ENCODE data around the gene TOM1L2.

Gene TOM1L2

DNA sequence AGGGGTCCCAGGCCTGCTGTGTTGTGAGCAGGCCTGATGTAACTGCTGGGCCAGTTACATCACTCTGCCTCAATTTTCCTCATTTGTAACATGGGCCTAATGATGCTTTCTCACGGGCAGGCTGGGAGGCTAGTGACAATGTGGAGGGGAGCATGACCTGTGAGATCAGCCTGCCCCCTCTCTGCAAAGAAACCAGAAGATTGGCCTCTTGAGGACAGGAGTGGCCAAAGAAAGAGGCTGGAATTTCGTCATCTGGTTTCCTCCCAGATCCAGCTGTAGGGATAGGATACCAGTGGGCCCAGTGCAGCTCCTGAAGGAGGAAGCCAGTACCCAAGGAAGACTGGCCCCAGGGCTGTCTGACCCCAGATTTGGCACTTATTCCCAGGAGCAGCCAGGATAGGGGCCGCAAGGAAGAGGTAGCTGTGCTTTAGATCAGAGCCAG, 134.8 kb downstream of the TOM1L2 start:
- no peak for DNase-seq
- Histone ChIP-seq H3K9me3 (replicated peaks; ENCODE audit: insufficient read depth, low read length) (no peaks in the 10 kb centered on the region), H3F3A (ENCODE audit: insufficient read depth, low read length) (peaks cover 18% of the 10 kb centered on the region), H3K4me2 (ENCODE audit: low read depth, low read length) (peak overlapping the region; percentile 96; the same call in 1 of the 2 replicates), H3K4me3 (ENCODE audit: low read length) (0 out of 2 replicates have a peak overlapping the region, but pooled peaks have one; percentile 91), H3K9ac (ENCODE audit: low read length) (no peak overlapping the region; the same call in 1 of the 2 replicates), H3K27me3 (replicated peaks; ENCODE audit: insufficient read depth, low read length) (no peaks in the 10 kb centered on the region), H3K4me1 (ENCODE audit: low read length) (peaks cover 51% of the 10 kb centered on the region), H3K79me2 (ENCODE audit: low read length) (peaks cover 30% of the 10 kb centered on the region), H3K36me3 (replicated peaks; ENCODE audit: insufficient read depth, low read length) (no peaks in the 10 kb centered on the region), H2AFZ (ENCODE audit: low read length) (no peak overlapping the region), H3K27ac (ENCODE audit: low read length) (peak overlapping the region; percentile 80; the same call in 1 of the 2 replicates), H3K9me2 (replicated peaks; ENCODE audit: insufficient read depth, low read length) (no peaks in the 10 kb centered on the region), H4K20me1 (ENCODE audit: insufficient read depth, low read length) (no peaks in the 10 kb centered on the region)
- TF ChIP-seq, protein P1, sequence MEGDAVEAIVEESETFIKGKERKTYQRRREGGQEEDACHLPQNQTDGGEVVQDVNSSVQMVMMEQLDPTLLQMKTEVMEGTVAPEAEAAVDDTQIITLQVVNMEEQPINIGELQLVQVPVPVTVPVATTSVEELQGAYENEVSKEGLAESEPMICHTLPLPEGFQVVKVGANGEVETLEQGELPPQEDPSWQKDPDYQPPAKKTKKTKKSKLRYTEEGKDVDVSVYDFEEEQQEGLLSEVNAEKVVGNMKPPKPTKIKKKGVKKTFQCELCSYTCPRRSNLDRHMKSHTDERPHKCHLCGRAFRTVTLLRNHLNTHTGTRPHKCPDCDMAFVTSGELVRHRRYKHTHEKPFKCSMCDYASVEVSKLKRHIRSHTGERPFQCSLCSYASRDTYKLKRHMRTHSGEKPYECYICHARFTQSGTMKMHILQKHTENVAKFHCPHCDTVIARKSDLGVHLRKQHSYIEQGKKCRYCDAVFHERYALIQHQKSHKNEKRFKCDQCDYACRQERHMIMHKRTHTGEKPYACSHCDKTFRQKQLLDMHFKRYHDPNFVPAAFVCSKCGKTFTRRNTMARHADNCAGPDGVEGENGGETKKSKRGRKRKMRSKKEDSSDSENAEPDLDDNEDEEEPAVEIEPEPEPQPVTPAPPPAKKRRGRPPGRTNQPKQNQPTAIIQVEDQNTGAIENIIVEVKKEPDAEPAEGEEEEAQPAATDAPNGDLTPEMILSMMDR (IDR thresholded peaks at IDR 0.05; ENCODE audit: low read length): no peak
- TF ChIP-seq EZH2phosphoT487 (IDR thresholded peaks at IDR 0.05; ENCODE audit: low read length): no peak
- TF ChIP-seq EZH2 (optimal IDR thresholded peaks at IDR 0.05; ENCODE audit: low read depth, low read length): no peak

DNA sequence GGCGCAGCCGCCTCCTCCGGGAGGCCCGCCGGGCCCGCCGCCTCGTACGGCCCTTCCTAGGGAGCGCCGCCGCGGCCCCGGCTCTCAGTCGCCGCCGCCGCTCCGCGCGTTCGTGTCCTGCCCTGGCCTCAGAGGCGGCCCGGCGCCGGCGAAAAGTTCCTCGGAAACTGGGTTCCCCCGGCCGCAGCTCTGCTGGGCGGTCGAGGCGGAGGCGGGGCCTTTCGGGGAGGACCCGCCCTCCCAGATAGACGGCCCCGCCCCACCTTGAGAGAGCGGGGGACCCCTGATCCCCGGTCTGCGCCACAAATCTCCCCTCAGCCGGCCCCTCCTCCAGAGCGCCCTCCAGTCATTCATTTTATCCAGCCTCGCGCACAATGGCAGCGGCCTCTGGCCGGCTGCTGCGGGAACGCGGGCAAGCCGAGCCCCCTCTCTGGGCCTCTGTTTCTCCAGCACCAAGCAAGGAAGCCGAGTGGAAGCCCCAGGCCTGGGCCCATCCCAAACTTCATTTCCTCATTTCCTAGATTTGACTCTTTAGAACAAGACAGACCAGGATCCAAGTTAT, 135.3 kb downstream of the TOM1L2 start, which contains the start of gene SREBF1:
TSS of gene SREBF1 (minus strand) at position 169 of the 562 bp plus-strand sequence. CDS start 169 bp downstream, outside the sequence.
- H4K20me1 ChIP-seq (ENCODE audit: insufficient read depth, low read length): no peaks in the 10 kb centered on the region
- H3K4me2 ChIP-seq (ENCODE audit: low read depth, low read length): peak within 1 kb of the TSS; percentile 96
- H3K9me3 ChIP-seq (replicated peaks; ENCODE audit: insufficient read depth, low read length): no peaks in the 10 kb centered on the region
- peak within 1 kb of the TSS; percentile 35; the same call in 1 of the 2 replicates for H2AFZ ChIP-seq (ENCODE audit: low read length)
- H3K4me1 ChIP-seq (ENCODE audit: low read length): peaks cover 51% of the 10 kb centered on the region
- H3K9me2 ChIP-seq (replicated peaks; ENCODE audit: insufficient read depth, low read length): no peaks in the 10 kb centered on the region
- H3K79me2 ChIP-seq (ENCODE audit: low read length): peaks cover 35% of the 10 kb centered on the region
- no peaks in the 10 kb centered on the region for H3K27me3 ChIP-seq (replicated peaks; ENCODE audit: insufficient read depth, low read length)
- H3K9ac ChIP-seq (ENCODE audit: low read length): peak within 1 kb of the TSS; percentile 99
- peak within 1 kb of the TSS; percentile 80 for H3K27ac ChIP-seq (ENCODE audit: low read length)
- no peaks in the 10 kb centered on the region for H3K36me3 ChIP-seq (replicated peaks; ENCODE audit: insufficient read depth, low read length)
- H3K4me3 ChIP-seq (ENCODE audit: low read length): peak within 1 kb of the TSS; percentile 91
- TF ChIP-seq EZH2phosphoT487 (IDR thresholded peaks at IDR 0.05; ENCODE audit: low read length): no peak
- H3F3A ChIP-seq (ENCODE audit: insufficient read depth, low read length): peaks cover 18% of the 10 kb centered on the region
- DNase-seq: peak; percentile 39

DNA sequence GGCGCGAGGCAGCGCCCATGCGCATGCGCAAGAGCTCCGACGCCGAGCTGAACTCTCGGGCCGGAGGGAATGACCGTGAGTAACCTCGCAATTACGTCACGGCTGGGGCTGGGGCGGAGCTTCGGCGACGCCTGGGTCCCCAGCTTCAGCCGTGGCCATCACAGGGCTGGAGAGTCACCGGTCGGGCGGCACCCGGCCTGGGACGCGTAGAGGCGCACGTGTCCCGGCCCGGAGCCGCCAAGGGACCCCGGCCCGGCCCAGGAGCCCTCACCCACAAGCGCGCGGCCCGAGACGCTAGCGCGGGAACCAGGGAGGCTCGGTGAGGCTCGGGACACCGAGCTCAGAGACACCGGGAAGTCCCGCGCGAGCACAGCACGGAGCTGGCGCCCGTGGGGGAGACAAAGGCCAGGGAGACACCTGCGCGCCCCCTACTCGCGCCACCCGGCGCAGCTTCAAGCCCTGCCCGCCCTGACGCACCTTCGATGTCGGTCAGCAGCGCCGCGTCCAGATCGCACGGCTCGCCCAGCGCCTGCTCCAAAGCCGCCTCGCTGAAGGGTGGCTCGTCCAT, 135.9 kb downstream of the TOM1L2 start:
- no peaks in the 10 kb centered on the region for H3K9me2 ChIP-seq (replicated peaks; ENCODE audit: insufficient read depth, low read length)
- TF ChIP-seq EZH2phosphoT487 (IDR thresholded peaks at IDR 0.05; ENCODE audit: low read length) (no peak), EZH2 (optimal IDR thresholded peaks at IDR 0.05; ENCODE audit: low read depth, low read length) (no peak)
- TF ChIP-seq, protein P1 (IDR thresholded peaks at IDR 0.05; ENCODE audit: low read length): no peak
- no peaks in the 10 kb centered on the region for H3K9me3 ChIP-seq (replicated peaks; ENCODE audit: insufficient read depth, low read length)
- peak; percentile 97 for DNase-seq
- peaks cover 51% of the 10 kb centered on the region for H3K4me1 ChIP-seq (ENCODE audit: low read length)
- H3F3A ChIP-seq (ENCODE audit: insufficient read depth, low read length): peaks cover 14% of the 10 kb centered on the region
- peak overlapping the region; percentile 35; the same call in 1 of the 2 replicates for H2AFZ ChIP-seq (ENCODE audit: low read length)
- no peaks in the 10 kb centered on the region for H3K36me3 ChIP-seq (replicated peaks; ENCODE audit: insufficient read depth, low read length)
- peak overlapping the region; percentile 91 for H3K4me3 ChIP-seq (ENCODE audit: low read length)
- peak overlapping the region; percentile 80 for H3K27ac ChIP-seq (ENCODE audit: low read length)
- no peaks in the 10 kb centered on the region for H3K27me3 ChIP-seq (replicated peaks; ENCODE audit: insufficient read depth, low read length)
- H3K9ac ChIP-seq (ENCODE audit: low read length): peak overlapping the region; percentile 99
- H4K20me1 ChIP-seq (ENCODE audit: insufficient read depth, low read length): no peaks in the 10 kb centered on the region
- H3K79me2 ChIP-seq (ENCODE audit: low read length): peaks cover 41% of the 10 kb centered on the region
- peak overlapping the region; percentile 96 for H3K4me2 ChIP-seq (ENCODE audit: low read depth, low read length)

All from MM.1S (cell line).